Astrocyte (in vitro differentiated cells and primary cell): ENCODE measurements around the gene NSD2. TPM values are rescaled to one million over a fixed set of nuclear protein-coding genes. Genes with fewer than 3 reads are reported as not detected.

Experiments
- DNase-seq: peaks from one replicate; pipeline ENCODE4 v3.0.0-alpha.2; 2010; ENCODE audit warnings: low read depth
- FAIRE-seq: peaks from 2 replicates; lab custom pipeline; 2011; peaks lifted over from hg19 to GRCh38; lab: Jason Lieb, UNC
- H2AFZ ChIP-seq: 2 replicates; pipeline ENCODE4 v1.6.0; 2012; ENCODE audit warnings: low read depth, low read length, inconsistent platforms
- H3K27ac ChIP-seq: 2 replicates; pipeline ENCODE4 v1.5.1; 2011; ENCODE audit warnings: low read depth, low read length, inconsistent platforms
- H3K27me3 ChIP-seq: 2 replicates; pipeline ENCODE4 v1.6.0; 2011; ENCODE audit warnings: low read length, inconsistent platforms; ENCODE audit not compliant: insufficient read depth
- H3K36me3 ChIP-seq: 2 replicates; pipeline ENCODE4 v1.5.1; 2011; ENCODE audit warnings: low read length, inconsistent platforms; ENCODE audit not compliant: insufficient read depth
- H3K4me1 ChIP-seq: 2 replicates; pipeline ENCODE4 v1.5.1; 2011; ENCODE audit warnings: low read length, inconsistent platforms; ENCODE audit not compliant: insufficient read depth
- H3K4me2 ChIP-seq: 2 replicates; pipeline ENCODE4 v1.6.0; 2012; ENCODE audit warnings: low read length, inconsistent platforms
- H3K4me3 ChIP-seq: 2 replicates; pipeline ENCODE4 v1.5.1; 2011; ENCODE audit warnings: low read depth, mild to moderate bottlenecking, low read length, inconsistent platforms; ENCODE audit not compliant: insufficient read depth
- H3K79me2 ChIP-seq: 2 replicates; pipeline ENCODE4 v1.6.0; 2012; ENCODE audit warnings: mild to moderate bottlenecking, low read length, inconsistent platforms; ENCODE audit not compliant: insufficient read depth
- H3K9ac ChIP-seq: 2 replicates; pipeline ENCODE4 v1.6.0; 2012; ENCODE audit warnings: mild to moderate bottlenecking, low read length, inconsistent platforms
- H3K9me3 ChIP-seq: 2 replicates; pipeline ENCODE4 v1.5.1; 2012; ENCODE audit warnings: low read depth, mild to moderate bottlenecking, low read length, inconsistent platforms; ENCODE audit not compliant: insufficient read depth
- H4K20me1 ChIP-seq: 2 replicates; pipeline ENCODE4 v1.6.0; 2012; ENCODE audit warnings: low read length, inconsistent platforms; ENCODE audit not compliant: insufficient read depth
- H3K27ac Mint-ChIP-seq: one replicate; pipeline ENCODE4 v1.8.0; 2021; ENCODE audit warnings: mild to moderate bottlenecking, mixed read lengths; ENCODE audit not compliant: unreplicated experiment
- H3K27me3 Mint-ChIP-seq: one replicate; pipeline ENCODE4 v1.8.0; 2021; ENCODE audit warnings: low read depth, mixed read lengths; ENCODE audit not compliant: unreplicated experiment
- H3K36me3 Mint-ChIP-seq: one replicate; pipeline ENCODE4 v1.8.0; 2021; ENCODE audit warnings: low read depth, mixed read lengths; ENCODE audit not compliant: unreplicated experiment
- H3K4me1 Mint-ChIP-seq: one replicate; pipeline ENCODE4 v1.8.0; 2021; ENCODE audit warnings: low read depth, mixed read lengths; ENCODE audit not compliant: unreplicated experiment
- H3K4me3 Mint-ChIP-seq: one replicate; pipeline ENCODE4 v1.8.0; 2021; ENCODE audit warnings: mild to moderate bottlenecking, moderate library complexity, mixed read lengths; ENCODE audit not compliant: unreplicated experiment
- H3K9me3 Mint-ChIP-seq: one replicate; pipeline ENCODE4 v1.8.0; 2021; ENCODE audit warnings: mild to moderate bottlenecking, mixed read lengths; ENCODE audit not compliant: unreplicated experiment
- EZH2 ChIP-seq: IDR thresholded peaks from 2 replicates; pipeline ENCODE4 v1.6.1; 2012; ENCODE audit warnings: mild to moderate bottlenecking, low read length, inconsistent platforms; ENCODE audit not compliant: insufficient read depth
- total RNA-seq: library from RNA; stranded (reverse); gene quantifications from 2 replicates; pipeline ENCODE4 v1.2.1, GENCODE V29; 2021
- TF ChIP-seq, protein P1 (sequence below): IDR thresholded peaks from 2 replicates; pipeline ENCODE4 v1.5.1; 2011; ENCODE audit warnings: low read depth, mild to moderate bottlenecking, inconsistent platforms, low read length, moderate library complexity; ENCODE audit not compliant: insufficient read depth

The NSD2 gene
- total RNA-seq, 1 donor from 2014 or later: 31.3 TPM

DNA sequence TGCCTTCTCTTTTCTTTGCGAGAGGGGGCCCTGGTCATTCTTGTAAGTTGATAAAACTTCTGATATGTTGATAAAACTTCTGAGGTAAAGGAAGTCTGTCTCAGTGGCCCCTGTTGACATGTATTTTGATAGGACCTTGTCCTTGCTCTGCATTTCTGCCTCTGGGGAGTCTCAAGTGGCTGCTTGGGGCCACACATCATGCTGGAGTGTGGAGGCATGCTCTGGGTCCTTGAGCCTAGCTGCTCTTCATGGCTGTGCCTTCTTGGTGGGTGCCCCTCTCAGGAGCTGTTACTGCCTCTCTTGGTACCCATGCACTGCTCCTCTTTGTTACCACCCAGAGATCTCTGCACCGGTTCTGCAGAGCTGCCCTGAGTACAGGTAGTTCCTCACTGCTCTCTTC, 14.2 kb downstream of the NSD2 start:
- Mint-ChIP-seq H3K4me1 (no peaks in the 10 kb centered on the region), H3K27ac (no peak overlapping the region)
- H4K20me1 ChIP-seq: peaks cover 58% of the 10 kb centered on the region

DNA sequence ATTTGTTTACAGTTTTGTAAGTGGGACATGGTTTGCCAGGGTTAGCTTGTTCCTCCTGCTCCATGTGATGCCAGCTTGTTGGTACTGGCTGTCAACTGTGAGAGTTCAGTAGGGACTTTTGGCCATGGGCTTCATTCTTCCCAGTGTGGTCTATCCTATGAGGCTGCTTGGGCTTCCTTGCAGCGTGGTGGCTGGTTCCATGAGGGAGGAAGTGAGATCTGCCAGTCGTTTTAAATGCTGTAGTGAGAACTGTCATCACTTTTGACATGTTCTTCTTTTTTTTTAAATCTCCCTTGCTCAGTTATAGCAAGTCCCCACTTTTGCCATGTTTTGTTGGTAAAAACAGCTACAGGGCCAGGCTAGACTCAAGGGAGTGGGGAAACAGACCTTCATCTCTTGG, 15.9 kb downstream of the NSD2 start:
- no peak for DNase-seq
- Histone ChIP-seq H3K27ac (no peak overlapping the region), H3K4me1 (no peaks in the 10 kb centered on the region), H3K36me3 (no peaks in the 10 kb centered on the region), H3K9ac (no peak overlapping the region), H3K79me2 (peaks cover 99% of the 10 kb centered on the region), H3K9me3 (no peaks in the 10 kb centered on the region), H4K20me1 (peaks cover 52% of the 10 kb centered on the region), H3K27me3 (no peaks in the 10 kb centered on the region), H2AFZ (no peak overlapping the region), H3K4me3 (no peak overlapping the region), H3K4me2 (no peak overlapping the region)
- Mint-ChIP-seq H3K4me1 (no peaks in the 10 kb centered on the region), H3K36me3 (no peaks in the 10 kb centered on the region), H3K9me3 (no peaks in the 10 kb centered on the region), H3K4me3 (no peak overlapping the region), H3K27me3 (no peaks in the 10 kb centered on the region), H3K27ac (no peak overlapping the region)
- TF ChIP-seq, protein P1, sequence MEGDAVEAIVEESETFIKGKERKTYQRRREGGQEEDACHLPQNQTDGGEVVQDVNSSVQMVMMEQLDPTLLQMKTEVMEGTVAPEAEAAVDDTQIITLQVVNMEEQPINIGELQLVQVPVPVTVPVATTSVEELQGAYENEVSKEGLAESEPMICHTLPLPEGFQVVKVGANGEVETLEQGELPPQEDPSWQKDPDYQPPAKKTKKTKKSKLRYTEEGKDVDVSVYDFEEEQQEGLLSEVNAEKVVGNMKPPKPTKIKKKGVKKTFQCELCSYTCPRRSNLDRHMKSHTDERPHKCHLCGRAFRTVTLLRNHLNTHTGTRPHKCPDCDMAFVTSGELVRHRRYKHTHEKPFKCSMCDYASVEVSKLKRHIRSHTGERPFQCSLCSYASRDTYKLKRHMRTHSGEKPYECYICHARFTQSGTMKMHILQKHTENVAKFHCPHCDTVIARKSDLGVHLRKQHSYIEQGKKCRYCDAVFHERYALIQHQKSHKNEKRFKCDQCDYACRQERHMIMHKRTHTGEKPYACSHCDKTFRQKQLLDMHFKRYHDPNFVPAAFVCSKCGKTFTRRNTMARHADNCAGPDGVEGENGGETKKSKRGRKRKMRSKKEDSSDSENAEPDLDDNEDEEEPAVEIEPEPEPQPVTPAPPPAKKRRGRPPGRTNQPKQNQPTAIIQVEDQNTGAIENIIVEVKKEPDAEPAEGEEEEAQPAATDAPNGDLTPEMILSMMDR: no peak
- TF ChIP-seq EZH2: no peak
- FAIRE-seq: no peak

More for the DNA sequence above, 14.2 kb downstream of the NSD2 start:
- Histone ChIP-seq H3K79me2 (peaks cover 99% of the 10 kb centered on the region), H3K9ac (no peak overlapping the region), H3K9me3 (no peaks in the 10 kb centered on the region), H3K4me3 (no peak overlapping the region), H3K36me3 (no peaks in the 10 kb centered on the region), H3K4me1 (no peaks in the 10 kb centered on the region), H3K27me3 (no peaks in the 10 kb centered on the region), H3K27ac (no peak overlapping the region), H3K4me2 (no peak overlapping the region), H2AFZ (no peak overlapping the region)
- H3K27me3 Mint-ChIP-seq: no peaks in the 10 kb centered on the region
- no peak overlapping the region for H3K4me3 Mint-ChIP-seq
- H3K9me3 Mint-ChIP-seq: no peaks in the 10 kb centered on the region
- no peak for FAIRE-seq
- H3K36me3 Mint-ChIP-seq: no peaks in the 10 kb centered on the region
- no peak for TF ChIP-seq EZH2
- TF ChIP-seq, protein P1: no peak
- DNase-seq: no peak

DNA sequence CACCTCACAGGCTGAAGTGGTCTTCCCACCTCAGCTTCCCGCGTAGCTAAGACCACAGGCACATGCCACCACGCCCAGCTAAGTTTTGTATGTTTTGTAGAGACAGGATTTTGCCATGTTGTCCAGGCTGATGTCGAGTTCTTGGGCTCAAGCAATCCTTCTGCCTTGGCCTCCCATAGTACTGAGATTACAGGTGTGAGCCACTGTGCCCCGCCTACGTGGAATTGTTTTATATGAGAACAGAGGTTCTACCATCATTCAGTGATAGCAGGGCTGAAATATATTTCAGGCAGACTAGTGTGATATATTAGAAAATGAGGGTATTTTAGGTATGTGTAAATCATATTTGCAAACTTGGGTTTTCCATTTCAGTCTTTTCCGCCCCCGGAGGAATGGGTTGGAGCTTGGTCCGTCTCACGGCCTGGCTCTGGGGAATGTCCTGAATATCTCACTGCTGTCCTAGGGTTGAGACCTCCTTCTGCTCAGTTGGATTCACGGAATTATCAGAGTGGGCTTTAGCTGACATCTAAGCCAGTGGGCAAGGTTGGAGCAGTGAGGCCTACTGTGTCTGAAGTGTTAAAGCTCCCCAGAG, 19.9 kb downstream of the NSD2 start:
- Mint-ChIP-seq H3K4me1 (no peaks in the 10 kb centered on the region), H3K9me3 (no peaks in the 10 kb centered on the region), H3K27me3 (no peaks in the 10 kb centered on the region), H3K36me3 (no peaks in the 10 kb centered on the region), H3K4me3 (no peak overlapping the region), H3K27ac (no peak overlapping the region)
- no peaks in the 10 kb centered on the region for H3K9me3 ChIP-seq
- no peaks in the 10 kb centered on the region for H3K27me3 ChIP-seq
- peaks cover 99% of the 10 kb centered on the region for H3K79me2 ChIP-seq
- DNase-seq (no peak), FAIRE-seq (no peak)
- no peak overlapping the region for H3K4me3 ChIP-seq
- no peak overlapping the region for H3K4me2 ChIP-seq
- no peak overlapping the region for H3K9ac ChIP-seq
- H3K27ac ChIP-seq: no peak overlapping the region
- H2AFZ ChIP-seq: no peak overlapping the region
- TF ChIP-seq, protein P1: no peak
- no peak for TF ChIP-seq EZH2
- no peaks in the 10 kb centered on the region for H3K4me1 ChIP-seq
- H3K36me3 ChIP-seq: no peaks in the 10 kb centered on the region
- peaks cover 56% of the 10 kb centered on the region for H4K20me1 ChIP-seq
